Neutrophil (primary cell): Measurements from ENCODE around the gene SPIN1.
"Not testable (repeated sequence)": the region's sequence is repeated elsewhere in the genome, so short reads cannot be mapped to it uniquely, and the experiment has no call there.

ENCODE experiments used
- H3K27ac ChIP-seq: fragments of 200-600 bp; sonication (generic); 2 replicates; pipeline ENCODE4 v1.5.1; 2016; ENCODE audit warnings: mild to moderate bottlenecking, moderate library complexity
- H3K27me3 ChIP-seq: fragments of 200-600 bp; sonication (generic); 2 replicates; pipeline ENCODE4 v1.6.0; 2016; ENCODE audit warnings: mild to moderate bottlenecking
- H3K36me3 ChIP-seq: fragments of 200-600 bp; sonication (generic); 2 replicates; pipeline ENCODE4 v1.5.1; 2017
- H3K4me1 ChIP-seq, 2 experiments: fragments of 200-600 bp in 1 of 2; sonication (generic) in 1 of 2; 1 replicate in 1 of 2; 2 replicates in 1 of 2; pipeline versions ENCODE4 v1.5.1 to v1.6.1; 2013 to 2016; ENCODE audit warnings: low read depth in 1 of 2, low read length in 1 of 2, mild to moderate bottlenecking in 1 of 2, moderate library complexity in 1 of 2; ENCODE audit not compliant: control insufficient read depth in 1 of 2, insufficient read depth in 1 of 2
- H3K4me3 ChIP-seq, 2 experiments: fragments of 200-600 bp in 1 of 2; sonication (generic) in 1 of 2; 1 replicate in 1 of 2; 2 replicates in 1 of 2; pipeline ENCODE4 v1.5.1; 2013 to 2016; ENCODE audit warnings: low read depth in 1 of 2, low read length in 1 of 2, mild to moderate bottlenecking in 1 of 2, moderate library complexity in 1 of 2
- H3K9me3 ChIP-seq: fragments of 200-600 bp; sonication (generic); 2 replicates; pipeline ENCODE4 v1.5.1; 2016
- TF ChIP-seq, protein P1 (sequence below): fragments of 200-600 bp; sonication (generic); IDR thresholded peaks from 2 replicates; pipeline ENCODE4 v1.5.1; 2016; ENCODE audit warnings: antibody characterized with exemption

SPIN1 gene

DNA sequence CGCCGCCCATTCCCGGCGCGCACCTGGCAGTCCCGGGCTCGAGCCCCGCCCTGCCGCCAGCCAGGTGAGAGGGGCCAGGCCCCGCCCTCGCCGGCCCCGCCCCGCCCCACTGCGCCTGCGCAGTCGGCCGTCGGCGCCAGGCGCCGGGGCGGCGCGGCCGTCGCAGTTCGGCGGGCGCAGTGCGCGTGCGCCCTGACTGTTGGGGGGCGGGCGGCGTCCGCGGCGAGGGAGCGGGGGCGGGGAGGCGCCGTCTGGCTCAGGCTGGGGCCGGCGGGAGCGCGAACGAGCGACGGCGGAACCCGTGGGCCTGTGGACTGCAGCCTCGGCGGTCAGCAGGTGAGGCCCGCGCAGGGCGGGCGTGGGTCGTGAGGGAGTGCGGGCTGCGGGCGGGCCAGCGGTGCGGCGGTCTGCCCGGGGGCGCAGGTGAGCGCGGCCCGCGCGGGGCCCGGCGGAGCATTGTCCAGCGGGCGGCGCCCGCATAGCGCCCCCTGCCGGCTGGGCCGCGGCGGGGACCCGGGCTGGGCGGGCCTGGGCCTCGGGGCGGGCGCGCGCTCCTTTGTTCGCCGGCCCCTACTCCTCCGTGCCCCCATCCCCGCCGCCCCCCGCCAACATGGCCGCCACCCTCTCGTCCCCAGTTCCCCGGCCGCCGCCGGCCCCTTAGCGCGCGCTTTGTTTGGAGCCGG lies at the start of gene SPIN1:
TSS of gene SPIN1 (plus strand) at position 242 of the 683 bp plus-strand sequence. CDS start 38,096 bp downstream, outside the sequence.
- Histone ChIP-seq H3K36me3 (no peaks in the 10 kb centered on the region), H3K9me3 (no peaks in the 10 kb centered on the region), H3K27ac (peak within 1 kb of the TSS; percentile 70), H3K4me3 (peak within 1 kb of the TSS; percentile 66 to 73), H3K27me3 (no peaks in the 10 kb centered on the region), H3K4me1 (peaks cover 33% of the 10 kb centered on the region in 2 experiments)
- TF ChIP-seq, protein P1, sequence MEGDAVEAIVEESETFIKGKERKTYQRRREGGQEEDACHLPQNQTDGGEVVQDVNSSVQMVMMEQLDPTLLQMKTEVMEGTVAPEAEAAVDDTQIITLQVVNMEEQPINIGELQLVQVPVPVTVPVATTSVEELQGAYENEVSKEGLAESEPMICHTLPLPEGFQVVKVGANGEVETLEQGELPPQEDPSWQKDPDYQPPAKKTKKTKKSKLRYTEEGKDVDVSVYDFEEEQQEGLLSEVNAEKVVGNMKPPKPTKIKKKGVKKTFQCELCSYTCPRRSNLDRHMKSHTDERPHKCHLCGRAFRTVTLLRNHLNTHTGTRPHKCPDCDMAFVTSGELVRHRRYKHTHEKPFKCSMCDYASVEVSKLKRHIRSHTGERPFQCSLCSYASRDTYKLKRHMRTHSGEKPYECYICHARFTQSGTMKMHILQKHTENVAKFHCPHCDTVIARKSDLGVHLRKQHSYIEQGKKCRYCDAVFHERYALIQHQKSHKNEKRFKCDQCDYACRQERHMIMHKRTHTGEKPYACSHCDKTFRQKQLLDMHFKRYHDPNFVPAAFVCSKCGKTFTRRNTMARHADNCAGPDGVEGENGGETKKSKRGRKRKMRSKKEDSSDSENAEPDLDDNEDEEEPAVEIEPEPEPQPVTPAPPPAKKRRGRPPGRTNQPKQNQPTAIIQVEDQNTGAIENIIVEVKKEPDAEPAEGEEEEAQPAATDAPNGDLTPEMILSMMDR: peak; percentile 71

DNA sequence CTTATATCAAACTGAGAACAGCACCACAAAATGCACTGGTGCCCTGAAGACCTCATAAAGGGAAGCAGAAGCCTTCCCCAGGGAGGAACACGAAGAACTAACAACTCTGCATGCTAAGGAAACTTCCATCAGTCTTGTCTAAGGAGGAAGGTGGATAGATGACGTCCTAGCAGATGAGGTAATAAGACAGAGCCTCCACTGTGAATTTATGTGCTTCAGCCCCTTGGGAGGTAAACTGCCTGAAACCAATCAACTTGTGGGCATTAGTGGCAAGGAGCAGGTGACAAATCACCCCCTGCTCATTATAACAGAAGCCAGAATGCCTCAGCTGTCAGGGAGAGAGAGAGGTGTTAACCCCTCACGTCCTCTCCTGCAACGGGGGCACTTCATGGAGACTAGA lies 48.9 kb upstream of the SPIN1 start:
- H3K4me3 ChIP-seq: no peak overlapping the region
- no peak overlapping the region for H3K27ac ChIP-seq
- H3K4me1 ChIP-seq: no peaks in the 10 kb centered on the region
- H3K9me3 ChIP-seq: no peaks in the 10 kb centered on the region
- H3K27me3 ChIP-seq: no peaks in the 10 kb centered on the region
- TF ChIP-seq, protein P1: no peak
- no peaks in the 10 kb centered on the region for H3K36me3 ChIP-seq

DNA sequence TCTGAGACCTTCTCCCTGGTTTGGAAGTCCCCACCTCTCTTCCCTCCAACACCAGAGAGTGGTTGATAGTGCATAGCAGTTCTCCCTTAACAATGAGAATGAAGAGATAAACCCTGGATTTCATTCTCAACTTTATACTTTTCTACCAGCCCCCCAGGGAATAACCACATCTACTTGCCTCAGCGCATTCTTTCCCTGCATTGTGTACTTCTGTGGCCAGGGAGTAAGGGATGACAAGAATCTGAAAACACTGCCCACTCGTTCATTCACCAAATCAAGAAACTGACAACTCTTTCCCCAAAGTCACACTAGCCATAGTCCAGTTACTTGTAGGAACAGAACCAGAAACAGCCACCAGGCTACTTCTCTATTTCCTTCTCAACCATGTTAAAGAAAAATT lies 46.0 kb upstream of the SPIN1 start:
- Histone ChIP-seq H3K9me3 (no peaks in the 10 kb centered on the region), H3K27me3 (no peaks in the 10 kb centered on the region), H3K36me3 (no peaks in the 10 kb centered on the region), H3K27ac (no peak overlapping the region), H3K4me1 (no peaks in the 10 kb centered on the region), H3K4me3 (no peak overlapping the region)
- TF ChIP-seq, protein P1: no peak

DNA sequence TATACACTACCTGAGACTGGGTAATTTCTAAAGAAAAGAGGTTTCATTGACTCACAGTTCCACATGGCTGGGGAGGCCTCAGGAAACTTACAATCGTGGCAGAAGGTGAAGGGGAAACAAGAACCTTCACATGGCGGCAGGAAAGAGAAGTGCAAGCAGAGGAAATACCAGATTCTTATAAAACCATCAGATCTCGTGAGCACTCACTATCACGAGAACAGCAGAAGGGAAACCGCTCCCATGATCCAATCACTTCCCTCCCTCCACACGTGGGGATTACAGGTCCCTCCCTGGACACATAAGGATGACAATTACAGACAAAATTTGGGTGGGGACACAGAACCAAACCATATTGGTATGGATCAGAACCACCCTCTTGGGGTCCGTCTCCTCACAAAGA lies 44.2 kb upstream of the SPIN1 start:
- Histone ChIP-seq H3K4me1 (no peaks in the 10 kb centered on the region), H3K4me3 (no peak overlapping the region), H3K27ac (no peak overlapping the region), H3K27me3 (no peaks in the 10 kb centered on the region), H3K36me3 (no peaks in the 10 kb centered on the region), H3K9me3 (no peaks in the 10 kb centered on the region)
- TF ChIP-seq, protein P1: no peak

- not testable (repeated sequence) for H3K36me3 ChIP-seq, H3K27ac ChIP-seq, H3K9me3 ChIP-seq, H3K4me1 ChIP-seq, H3K4me3 ChIP-seq, H3K27me3 ChIP-seq
Observed at GRCh38 chr9:88350354-88350753, 37.9 kb upstream of the SPIN1 start.

GRCh38 chr9:88355166-88355565 lies 33.1 kb upstream of the SPIN1 start:
- TF ChIP-seq, protein P1: no peak
- no peak overlapping the region for H3K27ac ChIP-seq
- H3K4me1 ChIP-seq: no peaks in the 10 kb centered on the region
- no peaks in the 10 kb centered on the region for H3K9me3 ChIP-seq
- no peak overlapping the region for H3K4me3 ChIP-seq
- H3K27me3 ChIP-seq: no peaks in the 10 kb centered on the region
- H3K36me3 ChIP-seq: no peaks in the 10 kb centered on the region

GRCh38 chr9:88357250-88357649 lies 31.0 kb upstream of the SPIN1 start:
- H3K4me1 ChIP-seq, H3K27ac ChIP-seq, H3K9me3 ChIP-seq: not testable (repeated sequence)

More at GRCh38 chr9:88357250-88357649, 31.0 kb upstream of the SPIN1 start:
- not testable (repeated sequence) for H3K36me3 ChIP-seq, H3K27me3 ChIP-seq, H3K4me3 ChIP-seq
